ENCODE data around the gene NPTN.

GRCh38 chr15:73631915-73632669, 1.1 kb downstream of the NPTN start:
- TF ChIP-seq CTCF (IDR thresholded peaks at IDR 0.05): no peak
- peak in 1 of 2 donors; percentile 22 for TF ChIP-seq POLR2A (IDR thresholded peaks at IDR 0.05)
- peak in 1 of 2 donors; percentile 30 for TF ChIP-seq EP300 (IDR thresholded peaks at IDR 0.05)
